Endometrium (tissue), 2 donors: Measurements from ENCODE around the gene SPTAN1.

Experiments used
- FAIRE-seq: peaks from 2 replicates; lab custom pipeline; 2012; peaks lifted over from hg19 to GRCh38; lab: Jason Lieb, UNC
- donor health status: control.
- donor health status: control.

The SPTAN1 gene

DNA sequence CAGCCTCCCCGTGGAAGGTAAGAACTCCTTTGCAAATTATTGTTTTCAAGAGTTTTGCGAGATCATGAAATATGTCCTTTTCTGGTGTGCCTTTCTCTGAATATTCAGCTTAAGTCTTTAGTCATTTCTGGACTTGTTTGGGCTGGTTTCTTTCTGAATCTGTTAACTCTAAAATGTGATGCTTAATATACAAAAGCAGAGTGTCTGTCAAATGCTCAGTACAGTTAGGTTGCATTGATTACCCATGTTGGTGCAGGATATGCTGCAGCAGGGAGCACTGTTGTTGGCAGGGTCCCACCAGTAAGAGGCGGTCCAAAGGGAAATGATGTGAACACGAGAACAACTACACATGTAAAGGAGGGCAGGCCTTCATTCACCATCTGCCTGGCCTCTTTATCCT lies 47.7 kb downstream of the SPTAN1 start:
- FAIRE-seq = no peak

DNA sequence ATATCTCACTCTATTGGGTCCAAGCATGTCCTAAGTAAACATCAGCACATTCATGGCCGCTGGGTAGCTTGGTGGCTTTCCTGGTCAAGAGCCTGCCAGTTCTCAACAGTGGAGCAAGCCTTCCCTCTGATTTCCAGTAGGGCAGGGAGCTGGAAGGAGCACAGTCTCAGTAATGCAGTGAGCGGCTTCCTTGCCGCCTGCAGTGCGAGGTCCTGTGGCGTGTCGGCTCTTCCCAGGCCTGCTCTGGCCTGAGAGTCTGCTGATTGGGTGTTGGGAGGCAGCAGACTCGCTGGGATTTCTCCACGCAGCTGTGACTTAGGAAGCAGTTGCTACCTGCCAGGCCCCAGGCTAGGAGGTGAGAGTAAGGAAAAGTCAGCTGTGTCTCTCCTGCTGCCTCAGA lies 51.3 kb downstream of the SPTAN1 start:
- no peak for FAIRE-seq

DNA sequence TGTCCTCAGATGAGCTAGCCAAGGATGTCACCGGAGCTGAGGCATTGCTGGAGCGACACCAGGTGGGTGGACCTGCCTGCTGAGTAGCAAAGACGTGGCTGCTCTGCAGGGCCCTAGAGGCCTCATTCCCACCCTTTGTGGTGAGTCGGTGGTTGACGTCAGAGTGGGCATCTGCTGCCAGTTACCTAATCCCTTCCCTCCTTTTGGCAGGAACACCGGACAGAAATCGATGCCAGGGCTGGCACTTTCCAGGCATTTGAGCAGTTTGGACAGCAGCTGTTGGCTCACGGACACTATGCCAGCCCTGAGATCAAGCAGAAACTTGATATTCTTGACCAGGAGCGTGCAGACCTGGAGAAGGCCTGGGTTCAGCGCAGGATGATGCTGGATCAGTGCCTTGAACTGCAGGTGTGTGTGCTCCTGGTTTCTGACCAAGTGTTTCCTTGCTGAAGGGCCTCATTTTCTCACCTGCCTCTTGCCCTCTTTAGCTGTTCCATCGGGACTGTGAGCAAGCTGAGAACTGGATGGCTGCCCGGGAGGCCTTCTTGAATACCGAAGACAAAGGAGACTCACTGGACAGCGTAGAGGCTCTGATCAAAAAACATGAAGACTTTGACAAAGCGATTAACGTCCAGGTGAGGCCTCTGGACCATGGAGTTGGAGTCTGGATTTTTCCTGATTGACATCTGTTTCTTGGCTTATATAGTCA lies 55.4 kb downstream of the SPTAN1 start:
- no peak for FAIRE-seq

DNA sequence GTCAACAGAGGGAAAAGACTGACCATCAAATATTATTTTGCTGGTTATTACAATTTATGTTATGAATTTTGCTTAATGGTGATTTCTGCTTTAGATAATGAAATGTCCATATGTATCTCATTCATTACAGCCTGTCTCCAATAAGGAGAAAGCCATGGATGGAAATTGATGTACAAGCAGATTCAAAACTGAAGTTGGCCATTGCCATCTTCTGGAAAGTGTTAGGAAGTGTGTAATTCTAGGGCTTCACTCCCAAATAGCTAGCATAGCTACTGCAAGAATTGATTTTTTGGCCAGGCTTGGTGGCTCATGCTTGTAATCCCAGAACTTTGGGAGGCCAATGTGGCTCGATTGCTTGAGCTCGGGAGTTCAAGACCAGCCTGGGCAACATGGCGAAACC lies 58.5 kb downstream of the SPTAN1 start:
- FAIRE-seq = no peak

DNA sequence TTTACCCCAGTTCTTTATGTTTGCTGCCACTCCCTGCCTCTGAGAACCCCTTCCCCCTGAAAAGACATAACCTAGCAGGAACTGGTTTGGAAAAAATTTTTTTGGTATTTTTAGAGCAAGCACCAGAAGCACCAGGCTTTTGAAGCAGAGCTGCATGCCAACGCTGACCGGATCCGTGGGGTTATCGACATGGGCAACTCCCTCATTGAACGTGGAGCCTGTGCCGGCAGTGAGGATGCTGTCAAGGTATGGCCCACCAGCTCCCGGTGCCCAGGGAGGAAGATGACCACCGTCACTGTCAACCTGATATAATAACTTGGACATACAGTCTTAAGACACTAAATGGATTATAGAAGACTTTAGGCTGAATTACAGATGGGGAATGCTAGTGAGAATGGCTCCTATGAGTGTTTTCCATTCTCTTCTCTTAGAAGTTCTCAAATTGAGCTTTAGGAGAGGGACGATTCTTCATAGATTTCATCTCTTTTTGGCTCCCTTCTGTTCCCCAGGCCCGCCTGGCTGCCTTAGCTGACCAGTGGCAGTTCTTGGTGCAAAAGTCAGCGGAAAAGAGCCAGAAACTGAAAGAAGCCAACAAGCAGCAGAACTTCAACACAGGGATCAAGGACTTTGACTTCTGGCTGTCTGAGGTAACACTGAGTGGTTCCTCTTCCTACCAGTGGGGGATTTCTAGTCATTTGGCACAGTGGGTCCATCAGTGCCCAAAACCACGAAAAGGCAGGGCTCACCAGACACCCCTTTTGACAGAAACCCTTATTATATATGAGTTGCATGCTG lies 59.4 kb downstream of the SPTAN1 start:
- FAIRE-seq = no peak

DNA sequence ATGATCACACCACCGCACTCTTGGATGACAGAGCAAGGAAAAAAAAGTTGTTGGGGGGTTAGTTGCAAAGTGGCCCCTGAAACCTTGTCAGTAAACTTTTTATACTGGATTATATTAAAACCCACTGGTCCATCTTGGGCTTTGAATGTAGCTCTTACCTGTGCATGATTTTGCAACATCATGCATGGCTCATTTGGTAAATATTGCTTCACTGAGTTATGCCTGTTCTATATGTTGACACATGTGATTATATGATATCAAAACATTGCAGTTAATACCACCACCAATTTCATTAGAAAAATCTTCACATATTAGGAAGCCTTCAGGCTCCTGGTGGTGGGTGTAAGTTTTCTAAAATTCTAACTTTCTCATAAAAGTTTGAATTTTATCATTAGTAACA lies 62.3 kb downstream of the SPTAN1 start:
- no peak for FAIRE-seq

DNA sequence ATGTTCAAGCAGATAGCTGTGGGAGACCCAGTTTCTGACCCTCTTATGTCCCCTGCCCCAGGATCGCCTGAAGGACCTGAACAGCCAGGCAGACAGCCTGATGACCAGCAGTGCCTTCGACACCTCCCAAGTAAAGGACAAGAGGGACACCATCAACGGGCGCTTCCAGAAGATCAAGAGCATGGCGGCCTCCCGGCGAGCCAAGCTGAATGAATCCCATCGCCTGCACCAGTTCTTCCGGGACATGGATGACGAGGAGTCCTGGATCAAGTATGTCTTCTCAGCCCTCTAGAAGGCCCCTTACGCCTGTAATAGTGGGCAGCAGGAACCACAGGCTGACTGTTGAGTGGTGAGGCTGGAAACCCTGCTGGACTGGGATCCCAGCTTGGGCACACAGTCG lies 63.2 kb downstream of the SPTAN1 start:
- no peak for FAIRE-seq

DNA sequence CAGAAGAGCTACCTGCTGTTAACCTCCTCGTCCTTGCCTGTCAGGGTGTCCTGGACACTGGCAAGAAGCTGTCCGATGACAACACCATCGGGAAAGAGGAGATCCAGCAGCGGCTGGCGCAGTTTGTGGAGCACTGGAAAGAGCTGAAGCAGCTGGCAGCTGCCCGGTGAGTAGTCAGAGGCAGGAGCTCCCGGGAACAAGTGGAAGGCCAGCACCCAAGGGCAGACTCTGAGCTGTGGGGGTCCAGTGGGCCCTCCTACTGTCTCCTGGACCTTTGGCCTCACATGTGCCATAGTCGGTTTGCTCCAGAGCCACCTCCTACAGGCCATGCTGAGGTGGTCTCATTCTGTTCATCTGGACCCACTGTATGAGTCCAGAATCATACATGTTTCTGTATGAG lies 65.6 kb downstream of the SPTAN1 start:
- no peak for FAIRE-seq

DNA sequence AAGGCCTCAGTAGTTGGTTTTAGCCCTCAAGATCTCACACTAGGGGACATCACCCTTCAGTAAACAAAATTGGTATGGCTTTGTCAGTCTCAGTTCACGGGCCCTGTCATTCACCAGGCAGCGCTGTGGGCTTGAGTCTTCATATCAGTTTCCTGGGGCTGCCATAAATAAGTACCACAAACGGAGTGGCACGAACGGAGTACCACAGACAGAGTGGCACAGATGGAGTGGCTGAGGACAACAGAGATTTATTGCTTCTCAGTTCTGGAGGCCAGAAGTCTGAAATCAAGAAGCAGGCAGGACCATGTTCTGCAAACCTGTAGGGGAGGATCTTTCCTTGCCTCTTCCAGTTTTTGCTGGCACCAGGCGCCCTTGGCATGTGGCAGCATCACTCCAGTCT lies 66.7 kb downstream of the SPTAN1 start:
- no peak for FAIRE-seq

DNA sequence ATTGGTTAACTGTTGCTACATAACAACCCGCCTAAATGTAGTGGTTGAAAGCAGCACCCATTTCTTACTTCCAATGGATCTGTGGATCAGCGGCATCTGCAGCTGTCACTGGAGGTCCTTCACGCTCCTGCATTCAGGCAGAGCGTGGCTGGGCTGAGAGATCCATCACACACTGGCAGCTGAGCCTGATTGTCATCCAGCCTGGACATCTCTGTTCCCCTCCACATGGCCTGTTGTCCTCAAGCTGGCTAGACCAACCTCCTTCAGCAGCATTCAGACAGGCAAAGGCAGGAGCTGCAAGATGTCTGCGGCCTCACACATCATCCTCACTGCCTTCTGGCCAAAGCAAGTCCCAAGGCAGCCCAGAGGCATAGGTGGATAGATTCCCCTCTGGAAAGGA lies 67.4 kb downstream of the SPTAN1 start:
- FAIRE-seq = no peak

DNA sequence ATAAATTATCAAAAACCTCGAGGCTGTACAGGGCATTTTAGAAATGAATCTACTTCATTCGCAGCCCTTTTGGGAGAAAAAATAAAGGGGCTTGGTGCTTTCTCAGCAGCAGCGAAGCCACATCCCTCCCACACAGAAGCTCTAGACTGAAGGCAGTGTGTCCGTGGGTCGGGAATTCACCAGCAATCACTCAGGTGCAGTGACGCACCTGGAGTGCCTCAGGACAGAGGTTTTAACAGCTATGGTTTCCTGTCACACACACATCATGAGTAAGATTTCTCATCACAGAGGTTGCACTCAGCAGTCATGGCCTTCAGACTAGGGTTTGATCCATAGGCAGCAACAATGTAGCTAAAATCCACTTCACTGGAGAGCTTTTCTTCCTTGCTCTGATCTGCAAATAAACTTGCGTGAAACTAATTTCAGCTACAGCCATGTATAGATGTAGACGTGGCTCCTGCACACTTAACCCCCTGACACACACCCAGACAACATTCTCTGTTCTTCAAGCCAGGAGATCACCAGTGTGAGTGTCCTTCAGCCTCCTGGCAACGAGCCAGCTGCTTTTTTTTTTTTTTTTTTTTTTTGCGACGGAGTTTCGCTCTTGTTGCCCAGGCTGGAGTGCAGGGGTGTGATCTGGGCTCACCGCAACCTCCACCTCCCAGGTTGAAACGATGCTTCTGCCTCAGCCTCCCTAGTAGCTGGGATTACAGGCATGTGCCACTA lies 69.5 kb downstream of the SPTAN1 start:
- FAIRE-seq = no peak

DNA sequence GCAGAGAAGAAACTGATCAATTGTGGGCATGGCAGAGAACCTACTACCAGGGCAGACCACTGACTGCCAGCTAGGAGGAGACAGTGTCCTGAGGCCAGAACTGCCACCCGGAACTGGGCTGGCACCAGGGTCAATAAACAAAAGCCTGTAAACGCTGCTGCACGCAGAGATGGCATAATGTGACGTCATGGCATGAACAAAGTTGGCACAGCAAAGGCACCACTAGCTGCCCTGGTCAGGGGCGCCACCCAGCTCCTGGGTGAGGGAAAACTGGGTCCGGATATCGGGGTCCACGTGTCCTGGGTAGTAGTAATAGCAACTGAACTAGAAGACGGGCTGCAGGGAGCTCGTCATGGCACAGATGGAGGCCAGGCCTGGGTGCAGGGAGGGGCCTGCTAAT lies 72.2 kb downstream of the SPTAN1 start:
- FAIRE-seq = no peak

DNA sequence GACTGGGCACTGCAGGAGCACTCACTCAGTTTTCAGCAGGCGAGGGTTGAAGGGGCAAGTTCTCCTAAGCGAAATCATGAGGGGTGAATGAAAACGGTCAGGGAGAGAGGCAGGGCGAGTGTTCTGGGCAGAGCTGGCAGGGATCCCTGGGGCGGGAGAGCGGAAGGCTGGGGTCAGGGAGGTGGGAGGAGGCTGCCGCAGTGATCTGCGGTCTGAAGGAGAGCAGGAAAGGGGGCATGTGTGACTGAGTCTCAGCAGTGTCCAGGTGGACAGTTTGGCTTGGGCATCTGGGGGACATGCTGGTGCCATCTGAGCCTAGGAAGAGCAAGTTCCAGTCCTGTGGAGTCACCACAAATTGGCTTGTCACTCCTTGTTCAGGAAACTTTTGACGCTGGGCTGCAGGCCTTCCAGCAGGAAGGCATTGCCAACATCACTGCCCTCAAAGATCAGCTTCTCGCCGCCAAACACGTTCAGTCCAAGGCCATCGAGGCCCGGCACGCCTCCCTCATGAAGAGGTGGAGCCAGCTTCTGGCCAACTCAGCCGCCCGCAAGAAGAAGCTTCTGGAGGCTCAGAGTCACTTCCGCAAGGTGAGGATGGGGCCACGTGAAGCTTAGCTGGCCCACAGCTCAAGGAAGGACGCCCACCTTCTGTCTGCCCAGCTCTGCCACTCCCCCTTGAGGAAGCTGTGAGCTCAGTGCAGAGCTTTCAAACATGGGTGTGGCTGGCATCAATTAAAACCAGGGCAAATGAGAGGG lies 73.2 kb downstream of the SPTAN1 start:
- FAIRE-seq = no peak

DNA sequence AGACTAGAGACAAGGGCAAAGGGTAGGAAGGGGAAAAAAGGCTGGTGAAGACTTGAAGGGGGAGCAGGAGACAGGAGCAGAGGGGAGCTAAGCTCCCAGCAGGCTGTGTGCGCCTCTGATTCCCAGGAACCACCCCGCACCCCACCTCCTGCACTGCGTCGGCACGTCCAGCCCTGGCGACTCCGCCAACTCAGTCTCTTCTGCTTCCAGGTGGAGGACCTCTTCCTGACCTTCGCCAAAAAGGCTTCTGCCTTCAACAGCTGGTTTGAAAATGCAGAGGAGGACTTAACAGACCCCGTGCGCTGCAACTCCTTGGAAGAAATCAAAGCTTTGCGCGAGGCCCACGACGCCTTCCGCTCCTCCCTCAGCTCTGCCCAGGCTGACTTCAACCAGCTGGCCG lies 73.8 kb downstream of the SPTAN1 start:
- FAIRE-seq = no peak

DNA sequence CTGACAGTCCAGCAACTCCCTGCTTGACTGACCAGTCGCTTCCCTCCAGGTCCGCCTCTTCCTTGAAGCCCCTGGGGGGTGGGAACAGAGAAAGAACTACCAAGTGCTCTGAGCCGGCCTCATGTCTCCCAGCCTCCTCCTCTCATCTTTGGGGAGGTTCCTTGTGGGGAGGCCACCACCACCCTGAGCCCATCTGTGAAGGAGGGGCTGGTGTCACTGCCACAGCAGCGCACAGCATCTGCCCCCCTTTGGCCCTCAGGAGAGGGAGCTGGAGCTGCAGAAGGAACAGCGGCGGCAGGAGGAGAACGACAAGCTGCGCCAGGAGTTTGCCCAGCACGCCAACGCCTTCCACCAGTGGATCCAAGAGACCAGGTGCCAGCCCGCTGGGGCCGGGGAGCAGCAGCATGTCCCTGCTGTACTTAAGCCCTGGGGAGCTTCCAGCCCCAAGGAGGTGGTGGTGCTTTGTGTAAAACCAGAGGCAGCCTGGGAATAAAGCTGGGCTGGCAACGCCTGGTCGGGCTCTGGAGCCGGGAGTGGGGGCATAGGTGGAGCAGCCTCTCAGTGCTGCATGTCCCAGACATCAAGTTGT lies 74.8 kb downstream of the SPTAN1 start:
- no peak for FAIRE-seq

DNA sequence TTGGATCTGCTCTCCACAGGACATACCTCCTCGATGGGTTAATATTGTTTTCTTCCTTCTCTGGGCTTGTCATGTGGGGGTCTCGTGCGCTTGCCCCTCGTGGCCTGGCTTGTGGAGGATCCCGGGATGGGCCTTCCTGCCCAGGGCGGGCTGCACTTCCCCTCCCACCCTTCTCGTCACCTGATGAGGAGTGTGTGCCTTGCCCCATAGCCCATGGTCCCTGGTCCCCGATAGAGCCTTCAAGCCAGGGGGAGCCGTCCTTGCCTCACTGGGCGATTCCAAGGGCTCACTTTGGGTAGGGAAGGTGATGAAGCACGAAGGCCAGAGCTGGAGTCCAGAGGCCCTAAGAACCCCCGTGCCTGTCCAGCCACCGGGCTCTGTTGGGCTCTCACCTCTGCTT lies 75.5 kb downstream of the SPTAN1 start:
- FAIRE-seq = no peak

DNA sequence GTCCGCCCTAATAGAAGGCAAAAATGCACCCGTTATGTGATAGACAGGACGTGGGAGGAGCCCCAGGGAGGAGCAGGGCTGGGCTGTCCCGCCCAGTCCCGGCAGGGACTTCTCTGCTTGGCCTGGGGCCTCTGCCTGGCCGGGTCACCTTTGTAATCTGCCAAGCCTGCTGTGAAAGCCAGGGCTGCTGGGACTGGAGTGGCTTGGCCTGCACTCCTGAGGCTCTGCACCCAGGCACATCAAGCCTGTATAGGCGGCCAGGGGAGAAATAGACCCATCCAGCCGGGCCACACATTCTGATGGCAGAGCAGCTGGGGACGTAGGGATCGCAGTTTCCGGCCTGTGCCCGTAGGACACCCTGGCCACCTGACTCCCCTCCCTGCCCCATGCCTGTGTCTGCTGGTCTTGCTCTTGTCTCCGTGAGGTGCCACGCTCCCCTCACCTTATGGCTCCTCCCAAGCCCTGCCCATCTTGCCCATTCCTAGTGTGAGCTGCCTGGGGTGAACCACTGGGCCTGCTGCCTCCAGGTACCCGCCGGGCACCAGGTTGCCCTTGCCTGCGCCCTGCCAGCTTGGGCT lies 76.2 kb downstream of the SPTAN1 start:
- FAIRE-seq = no peak

DNA sequence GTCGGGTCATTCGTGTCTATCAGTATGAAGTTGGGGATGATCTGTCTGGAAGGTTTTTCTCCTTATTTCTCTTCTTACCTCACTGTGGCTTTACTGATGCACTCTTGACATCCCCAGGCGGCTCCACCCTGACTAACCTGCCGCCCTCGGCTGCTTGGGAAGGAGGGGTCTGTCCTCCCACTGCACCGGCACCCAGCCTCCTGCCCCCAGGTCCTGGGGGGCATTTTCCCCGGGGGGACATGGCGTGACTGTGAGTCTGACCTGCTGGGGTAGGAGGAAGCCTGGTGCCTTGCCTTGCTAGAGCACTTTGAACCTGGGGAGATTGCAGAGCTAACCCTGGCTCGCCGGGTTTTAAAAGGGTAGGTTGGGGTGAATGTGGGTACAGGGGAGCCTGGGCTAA lies 76.7 kb downstream of the SPTAN1 start:
- FAIRE-seq = no peak

DNA sequence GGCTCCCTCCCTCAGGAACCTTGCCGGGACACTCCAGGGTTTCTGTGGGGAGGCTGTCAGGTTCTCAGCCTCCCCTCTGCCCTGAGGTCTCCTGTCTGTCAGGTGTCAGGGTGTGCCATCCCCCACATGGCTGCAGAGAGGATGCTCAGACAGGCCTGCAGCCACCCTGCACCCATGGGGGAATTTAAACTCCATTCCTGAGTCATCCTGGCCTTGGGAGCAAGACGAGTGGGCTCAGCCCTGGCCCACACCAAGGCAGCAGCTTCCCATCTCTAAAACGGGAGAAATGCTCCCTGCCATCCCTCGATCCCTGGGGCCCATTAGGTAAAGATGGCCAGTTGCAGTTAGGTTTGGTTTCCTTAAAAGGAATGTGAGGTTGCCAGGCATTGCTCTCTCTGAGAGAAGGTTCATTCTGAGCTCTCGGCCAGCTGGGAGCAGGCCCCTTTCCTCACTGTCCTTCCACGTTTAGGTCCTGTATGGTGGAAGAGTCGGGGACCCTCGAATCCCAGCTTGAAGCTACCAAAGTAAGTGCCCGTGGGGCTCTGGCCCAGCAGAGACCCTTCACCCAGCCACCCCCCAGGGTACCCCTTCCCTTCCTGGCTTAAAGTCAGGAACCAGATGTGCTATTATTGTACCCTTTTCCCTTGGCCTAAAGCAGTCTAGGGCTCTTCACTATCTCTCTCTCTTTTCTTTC lies 77.6 kb downstream of the SPTAN1 start:
- no peak for FAIRE-seq

DNA sequence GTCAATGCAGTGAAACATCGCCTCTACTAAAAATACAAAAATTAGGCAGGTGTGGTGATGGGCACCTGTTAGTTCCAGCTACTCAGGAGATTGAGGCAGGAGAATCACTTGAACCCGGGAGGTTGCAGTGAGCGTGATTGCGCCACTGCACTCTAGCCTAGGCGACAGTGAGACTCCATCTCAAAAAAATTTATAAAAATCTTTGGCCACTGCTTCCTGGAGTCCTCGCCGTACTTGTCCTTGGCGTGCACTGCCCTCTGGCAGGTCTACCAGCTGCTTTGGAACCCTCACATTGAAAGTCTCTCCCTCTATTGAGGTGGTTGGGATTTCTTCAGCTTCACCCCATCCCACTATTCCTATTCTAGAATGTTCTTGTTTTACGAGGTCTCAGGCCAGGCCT lies 79.2 kb downstream of the SPTAN1 start:
- FAIRE-seq = no peak

DNA sequence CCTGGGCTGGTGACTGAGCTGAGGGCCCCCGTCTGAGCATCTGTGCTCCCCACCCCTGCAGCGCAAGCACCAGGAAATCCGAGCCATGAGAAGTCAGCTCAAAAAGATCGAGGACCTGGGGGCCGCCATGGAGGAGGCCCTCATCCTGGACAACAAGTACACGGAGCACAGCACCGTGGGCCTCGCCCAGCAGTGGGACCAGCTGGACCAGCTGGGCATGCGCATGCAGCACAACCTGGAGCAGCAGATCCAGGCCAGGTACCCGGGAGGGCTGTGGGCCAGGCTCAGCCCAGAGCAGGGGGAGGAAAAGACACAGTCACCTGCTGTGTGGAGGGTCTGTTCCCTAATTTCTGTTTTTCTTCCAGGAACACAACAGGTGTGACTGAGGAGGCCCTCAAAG lies 79.7 kb downstream of the SPTAN1 start:
- FAIRE-seq = no peak
